ENCODE data around the gene ADAMTS13. TPM values are rescaled to one million over a fixed set of nuclear protein-coding genes. Genes with fewer than 3 reads are reported as not detected.

ADAMTS13 gene
- total RNA-seq, 1 donor from 2014 or later = 3.1 TPM

- no peak overlapping the region for H3K4me3 ChIP-seq
- H3K27me3 ChIP-seq (ENCODE audit: low read depth) = no peaks in the 10 kb centered on the region
- no peak overlapping the region for H3K27ac ChIP-seq (replicated peaks)
- peaks cover 14% of the 10 kb centered on the region for H3K36me3 ChIP-seq
- H3K4me1 ChIP-seq = peaks cover 21% of the 10 kb centered on the region
- no peak for DNase-seq
- no peaks in the 10 kb centered on the region for H3K9me3 ChIP-seq (replicated peaks)
- TF ChIP-seq CTCF (IDR thresholded peaks at IDR 0.05; ENCODE audit: borderline replicate concordance) = no peak
- intact Hi-C loops (cut with micrococcal nuclease) = no loop called here
Measured at GRCh38 chr9:133476036-133476931, 54.1 kb downstream of the ADAMTS13 start.

- no peaks in the 10 kb centered on the region for H3K9me3 ChIP-seq (replicated peaks)
- H3K4me3 ChIP-seq = no peak overlapping the region
- H3K36me3 ChIP-seq = peaks cover 14% of the 10 kb centered on the region
- TF ChIP-seq CTCF (IDR thresholded peaks at IDR 0.05; ENCODE audit: borderline replicate concordance) = no peak
- H3K27ac ChIP-seq (replicated peaks) = no peak overlapping the region
- peaks cover 21% of the 10 kb centered on the region for H3K4me1 ChIP-seq
- intact Hi-C loops (cut with micrococcal nuclease) = no loop called here
- DNase-seq = no peak
- no peaks in the 10 kb centered on the region for H3K27me3 ChIP-seq (ENCODE audit: low read depth)
Measured at GRCh38 chr9:133476941-133477340, 54.8 kb downstream of the ADAMTS13 start.

GRCh38 chr9:133477461-133477860 lies 55.3 kb downstream of the ADAMTS13 start:
- no peak for DNase-seq
- Histone ChIP-seq H3K4me3 (no peak overlapping the region), H3K27me3 (ENCODE audit: low read depth) (no peaks in the 10 kb centered on the region), H3K9me3 (replicated peaks) (no peaks in the 10 kb centered on the region), H3K27ac (replicated peaks) (no peak overlapping the region), H3K36me3 (peaks cover 14% of the 10 kb centered on the region), H3K4me1 (peaks cover 21% of the 10 kb centered on the region)
- no peak for TF ChIP-seq CTCF (IDR thresholded peaks at IDR 0.05; ENCODE audit: borderline replicate concordance)
- intact Hi-C loops (cut with micrococcal nuclease) = no loop called here

DNA sequence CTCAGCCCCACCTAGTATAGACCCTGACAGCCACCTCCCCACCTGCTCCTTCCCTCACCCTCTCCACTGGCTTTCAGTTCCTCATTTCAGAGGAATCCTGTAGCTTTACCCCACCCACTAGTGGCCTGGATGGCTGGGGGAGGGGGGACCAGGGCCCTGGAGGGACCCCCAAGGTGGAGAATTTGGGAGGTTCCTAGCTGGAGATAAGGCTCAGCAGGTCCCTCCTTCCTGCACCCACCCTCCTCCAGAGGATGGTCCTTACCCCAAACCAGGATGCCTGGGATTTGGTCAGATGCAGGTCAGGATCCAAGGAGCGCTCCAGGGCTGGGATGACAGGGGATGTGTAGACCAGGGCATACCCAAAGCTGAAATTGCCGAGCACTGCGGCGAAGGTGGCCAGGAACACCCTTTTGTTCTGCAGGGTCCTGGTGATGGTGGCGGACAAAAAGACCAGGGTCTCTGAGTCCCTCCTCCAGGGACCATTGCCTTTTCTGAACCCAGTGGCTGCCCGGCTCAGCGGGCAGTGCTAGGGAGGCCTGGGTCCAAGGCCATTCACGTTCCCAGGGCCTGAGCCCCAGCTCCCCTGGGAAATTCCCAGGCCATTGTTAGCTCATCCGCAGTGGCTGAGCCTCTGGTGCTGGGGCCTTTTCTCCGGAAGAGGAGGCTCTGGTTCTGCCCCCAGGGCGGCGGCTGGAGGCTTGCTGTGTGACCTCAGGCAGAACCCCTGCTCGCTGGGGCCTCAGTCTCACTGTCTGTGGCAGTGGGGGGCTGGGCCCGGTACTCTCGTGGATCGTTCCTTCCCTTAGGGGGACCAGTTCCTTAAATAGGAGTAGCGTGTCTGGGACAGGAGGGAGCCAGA lies 56.1 kb downstream of the ADAMTS13 start:
- Histone ChIP-seq H3K36me3 (peaks cover 14% of the 10 kb centered on the region), H3K4me3 (peak overlapping the region; percentile 78), H3K27ac (replicated peaks) (peak overlapping the region; percentile 86), H3K4me1 (peaks cover 21% of the 10 kb centered on the region), H3K27me3 (ENCODE audit: low read depth) (no peaks in the 10 kb centered on the region), H3K9me3 (replicated peaks) (no peaks in the 10 kb centered on the region)
- TF ChIP-seq CTCF (IDR thresholded peaks at IDR 0.05; ENCODE audit: borderline replicate concordance) = no peak
- intact Hi-C loops (cut with micrococcal nuclease) = no loop called here
- DNase-seq = peak; percentile 43

GRCh38 chr9:133478851-133479711 lies 56.9 kb downstream of the ADAMTS13 start, which contains the start of gene SLC2A6:
SLC2A6 (minus strand) TSS chr9:133479099; CDS start chr9:133479059, 40 bp downstream.
- DNase-seq = peak; percentile 88
- Histone ChIP-seq H3K9me3 (replicated peaks) (no peaks in the 10 kb centered on the region), H3K27ac (replicated peaks) (peak within 1 kb of the TSS; percentile 86), H3K27me3 (ENCODE audit: low read depth) (no peaks in the 10 kb centered on the region), H3K4me3 (peak within 1 kb of the TSS; percentile 78), H3K4me1 (peaks cover 21% of the 10 kb centered on the region), H3K36me3 (peaks cover 14% of the 10 kb centered on the region)
- intact Hi-C loops (cut with micrococcal nuclease) = no loop called here
- no peak for TF ChIP-seq CTCF (IDR thresholded peaks at IDR 0.05; ENCODE audit: borderline replicate concordance)

Measured in left ventricle myocardium inferior (tissue), 1 donor.